Stimulated activated CD4-positive, alpha-beta T cell treated with anti-CD3 and anti-CD28 coated beads, Interleukin-15, amount 100 ng/mL, for 48 hours (primary cell): ENCODE data around the gene B3GAT3.
"Not testable (repeated sequence)": the region's sequence is repeated elsewhere in the genome, so short reads cannot be mapped to it uniquely, and the experiment has no call there.

ENCODE experiments used
- DNase-seq, 2 donors: peaks; one replicate each; pipeline ENCODE4 v3.0.0-alpha.2; 2020; ENCODE audit warnings: low read depth in 2 of 2

B3GAT3 gene

GRCh38 chr11:62621567-62622470 is at the start of gene B3GAT3:
Gene B3GAT3 (minus strand): TSS chr11:62621986. CDS start chr11:62621947, 39 bp downstream.
- peak; percentile 93 to 95 for DNase-seq

- no peak for DNase-seq
Observed at GRCh38 chr11:62671236-62671607, 49.4 kb upstream of the B3GAT3 start.

- no peak for DNase-seq
Observed at GRCh38 chr11:62669420-62670161, 47.8 kb upstream of the B3GAT3 start.

GRCh38 chr11:62667460-62667859 is 45.7 kb upstream of the B3GAT3 start:
- DNase-seq, result no peak

GRCh38 chr11:62666259-62666926 is 44.6 kb upstream of the B3GAT3 start:
- DNase-seq, result no peak

GRCh38 chr11:62665599-62666258 is 43.9 kb upstream of the B3GAT3 start:
- peak in 1 of 2 donors; percentile 42 for DNase-seq

GRCh38 chr11:62665075-62665598 is 43.4 kb upstream of the B3GAT3 start, which contains the start of the genes C11orf98 and CSKMT:
Gene C11orf98 (minus strand): TSS chr11:62665210. CDS start chr11:62665169, 41 bp downstream.
Gene CSKMT (plus strand): TSS chr11:62665312. CDS start chr11:62665880, 568 bp downstream.
- DNase-seq, result peak; percentile 94 to 95

GRCh38 chr11:62664405-62665074 is 42.8 kb upstream of the B3GAT3 start:
- DNase-seq, result no peak

GRCh38 chr11:62656796-62657429 is 35.1 kb upstream of the B3GAT3 start:
- DNase-seq, result no peak

- no peak for DNase-seq
Observed at GRCh38 chr11:62654297-62654696, 32.5 kb upstream of the B3GAT3 start.

GRCh38 chr11:62652161-62653006 is 30.6 kb upstream of the B3GAT3 start:
- DNase-seq, result no peak

GRCh38 chr11:62650283-62650682 is 28.5 kb upstream of the B3GAT3 start:
- not testable (repeated sequence) for DNase-seq

- no peak for DNase-seq
Observed at GRCh38 chr11:62649486-62649885, 27.7 kb upstream of the B3GAT3 start.

- no peak for DNase-seq
Observed at GRCh38 chr11:62648967-62649364, 27.2 kb upstream of the B3GAT3 start.

GRCh38 chr11:62648185-62648966 is 26.6 kb upstream of the B3GAT3 start:
- DNase-seq, result no peak

GRCh38 chr11:62647609-62648005 is 25.8 kb upstream of the B3GAT3 start:
- no peak for DNase-seq

GRCh38 chr11:62646825-62647608 is 25.2 kb upstream of the B3GAT3 start:
- no peak for DNase-seq
